Subcutaneous adipose tissue (tissue), 4 donors: ENCODE results near the gene UBALD1. TPM values are rescaled to one million over a fixed set of nuclear protein-coding genes. Genes with fewer than 3 reads are reported as not detected.

Experiments
- CTCF ChIP-seq: fragments of 450-650 bp; IDR thresholded peaks from one replicate; pipeline ENCODE4 v1.5.1; 2016; ENCODE audit warnings: low read depth, mild to moderate bottlenecking, control low read depth, antibody characterized with exemption, moderate library complexity
- small RNA-seq: library from RNA; depleted of rRNA; stranded (forward); fragments of <200 nt; gene quantifications from one replicate; pipeline ENCODE3, GENCODE V24; 2016
- total RNA-seq, 4 donors: library from RNA; depleted of rRNA; stranded (reverse); fragments of >200 nt; gene quantifications; one replicate each; pipeline ENCODE4 v1.1.0, GENCODE V29; 2016

Gene UBALD1
- total RNA-seq, 4 donors from 2014 or later, result 1.7 to 7.0 (median 4.2) TPM

GRCh38 chr16:4570688-4571321, 43.9 kb downstream of the UBALD1 start:
- TF ChIP-seq CTCF, result no peak

GRCh38 chr16:4570086-4570485, 44.6 kb downstream of the UBALD1 start:
- TF ChIP-seq CTCF, result no peak

GRCh38 chr16:4566144-4566543, 48.5 kb downstream of the UBALD1 start:
- TF ChIP-seq CTCF, result no peak

GRCh38 chr16:4564661-4565267, 49.9 kb downstream of the UBALD1 start:
- TF ChIP-seq CTCF, result no peak

- no peak for TF ChIP-seq CTCF
Measured at GRCh38 chr16:4561596-4561995, 53.1 kb downstream of the UBALD1 start.

Small RNA genes within 50 kb of the gene (small RNA-seq; reads per million reads assigned to genes)
- not detected for gene RN7SL850P

Other genes starting within 250 kb of the UBALD1 start
- 10 to 100 TPM; 13.7 to 34.9 (median 22.3) TPM for gene VASN, start 243.0 kb downstream of the UBALD1 start, total RNA-seq
- gene CORO7, start 198.3 kb downstream of the UBALD1 start, total RNA-seq, result 10 to 100 TPM; 15.5 to 40.9 (median 24.7) TPM
- gene DNAJA3, start 189.0 kb downstream of the UBALD1 start, total RNA-seq, result 10 to 100 TPM; 24.8 to 42.4 (median 31.8) TPM
- gene NMRAL1, start 140.3 kb downstream of the UBALD1 start, total RNA-seq, result 10 to 100 TPM; 29.0 to 55.6 (median 42.1) TPM
- gene HMOX2, start 138.5 kb downstream of the UBALD1 start, total RNA-seq, result 100 to 1,000 TPM in 1 of 4 donors, 10 to 100 TPM in 3; 57.8 to 131 (median 88.8) TPM
- 10 to 100 TPM in 1 of 4 donors, 1 to 10 TPM in 3; 7.3 to 18.3 (median 8.6) TPM for gene CDIP1, start 76.1 kb downstream of the UBALD1 start, total RNA-seq
- gene C16orf96, start 58.5 kb downstream of the UBALD1 start, total RNA-seq, result 1 to 10 TPM in 1 of 4 donors, not detected in 3; 1.1 TPM
- 10 to 100 TPM; 21.2 to 44.5 (median 25.2) TPM for gene MGRN1, start 9.9 kb upstream of the UBALD1 start, total RNA-seq
- 10 to 100 TPM; 11.7 to 38.8 (median 16.7) TPM for gene NUDT16L1, start 78.7 kb upstream of the UBALD1 start, total RNA-seq
- gene ANKS3, start 119.4 kb upstream of the UBALD1 start, total RNA-seq, result 10 to 100 TPM in 3 of 4 donors, 1 to 10 TPM in 1; 9.3 to 21.5 (median 13.2) TPM
- 1 to 10 TPM in 2 of 4 donors, under 1 TPM in 2; 0.44 to 1.6 (median 0.91) TPM for gene DNAAF8, start 119.6 kb upstream of the UBALD1 start, total RNA-seq
- gene ZNF500, start 152.3 kb upstream of the UBALD1 start, total RNA-seq, result 10 to 100 TPM in 1 of 4 donors, 1 to 10 TPM in 3; 3.8 to 11.7 (median 8.2) TPM
- gene SEPTIN12, start 173.5 kb upstream of the UBALD1 start, total RNA-seq, result not detected
- gene SMIM22, start 180.5 kb upstream of the UBALD1 start, total RNA-seq, result not detected
- 1 to 10 TPM; 4.2 to 8.8 (median 5.5) TPM for gene ROGDI, start 187.7 kb upstream of the UBALD1 start, total RNA-seq
- 10 to 100 TPM; 38.8 to 64.7 (median 41.5) TPM for gene GLYR1, start 232.4 kb upstream of the UBALD1 start, total RNA-seq
- gene UBN1, start 232.6 kb upstream of the UBALD1 start, total RNA-seq, result 10 to 100 TPM; 21.1 to 48.2 (median 37.2) TPM